Gastroesophageal sphincter (tissue), 4 donors: ENCODE measurements around the gene BARHL1. TPM values are rescaled to one million over a fixed set of nuclear protein-coding genes. Genes with fewer than 3 reads are reported as not detected.

Experiments
- ATAC-seq: fragments of 150-250 bp; one replicate; pipeline ENCODE4 v1.9.1; 2016; ENCODE audit warnings: mild to moderate bottlenecking, moderate library complexity
- H3K27ac ChIP-seq, 4 donors: fragments of 200-600 bp; sonication (generic) in 3 of 4; 1 replicate in 3 of 4; 2 replicates in 1 of 4; pipeline ENCODE4 v1.5.1; 2016 to 2019
- H3K27me3 ChIP-seq: fragments of 200-600 bp; sonication (generic); one replicate; pipeline ENCODE4 v1.5.1; 2019
- H3K36me3 ChIP-seq, 2 donors: fragments of 200-600 bp; sonication (generic); one replicate each; pipeline ENCODE4 v1.5.1; 2019; ENCODE audit warnings: control low read depth in 1 of 2
- H3K4me1 ChIP-seq, 3 donors: fragments of 200-600 bp; sonication (generic); 1 replicate in 2 of 3; 2 replicates in 1 of 3; pipeline ENCODE4 v1.5.1; 2016 to 2019; ENCODE audit warnings: control low read depth in 2 of 3
- H3K4me3 ChIP-seq, 2 donors: fragments of 200-600 bp; sonication (generic); one replicate each; pipeline ENCODE4 v1.5.1; 2019; ENCODE audit warnings: mild to moderate bottlenecking in 1 of 2, moderate library complexity in 1 of 2
- H3K9me3 ChIP-seq, 3 donors: fragments of 200-600 bp; sonication (generic); one replicate each; pipeline ENCODE4 v1.5.1; 2017 to 2019; ENCODE audit warnings: control low read depth in 2 of 3
- CTCF ChIP-seq, 4 experiments: fragments of 200-600 bp in 2 of 4; fragments of 450-650 bp in 2 of 4; sonication (generic) in 1 of 4; IDR thresholded peaks; one replicate each; pipeline ENCODE4 v1.5.1; 2017 to 2019; ENCODE audit warnings: antibody characterized with exemption in 4 of 4, mild to moderate bottlenecking in 2 of 4, moderate library complexity in 2 of 4
- EP300 ChIP-seq: sonication (generic); formaldehyde crosslinking; IDR thresholded peaks from one replicate; pipeline ENCODE4 v1.6.1; 2017; ENCODE audit warnings: antibody characterized with exemption, mild to moderate bottlenecking
- POLR2A ChIP-seq, 2 donors: fragments of 450-650 bp; IDR thresholded peaks; one replicate each; pipeline ENCODE4 v1.6.1; 2017; ENCODE audit warnings: antibody characterized with exemption in 2 of 2, mild to moderate bottlenecking in 2 of 2, moderate library complexity in 1 of 2
- POLR2AphosphoS5 ChIP-seq: sonication (generic); formaldehyde crosslinking; IDR thresholded peaks from one replicate; pipeline ENCODE4 v1.6.1; 2017; ENCODE audit warnings: antibody characterized with exemption
- WGBS, 2 donors: methylation state at CpG; one replicate each; pipeline ENCODE4 v1.1.5; 2018; ENCODE audit warnings: low coverage in 1 of 2; 5-methylcytosine and 5-hydroxymethylcytosine counted together
- total RNA-seq, 4 donors: library from RNA; depleted of rRNA; stranded (reverse); fragments of >200 nt; gene quantifications; one replicate each; pipeline ENCODE4 v1.1.0, GENCODE V29; 2016

The BARHL1 gene
- total RNA-seq, 4 donors from 2014 or later = not detected

GRCh38 chr9:132637801-132638200, 55.4 kb downstream of the BARHL1 start:
- Histone ChIP-seq H3K4me1 (no peaks in the 10 kb centered on the region), H3K36me3 (peaks cover 0 to 82% of the 10 kb centered on the region in 2 donors), H3K27ac (no peak overlapping the region), H3K4me3 (no peak overlapping the region), H3K9me3 (no peaks in the 10 kb centered on the region), H3K27me3 (no peaks in the 10 kb centered on the region)
- 81 to 91% methylated on average over 6 to 10 of the region's 12 CpGs for WGBS, 2 donors
- no peak for ATAC-seq
- TF ChIP-seq POLR2AphosphoS5 = no peak
- TF ChIP-seq EP300 = no peak
- no peak for TF ChIP-seq POLR2A (IDR thresholded peaks at IDR 0.05)
- TF ChIP-seq CTCF (IDR thresholded peaks at IDR 0.05) = no peak

DNA sequence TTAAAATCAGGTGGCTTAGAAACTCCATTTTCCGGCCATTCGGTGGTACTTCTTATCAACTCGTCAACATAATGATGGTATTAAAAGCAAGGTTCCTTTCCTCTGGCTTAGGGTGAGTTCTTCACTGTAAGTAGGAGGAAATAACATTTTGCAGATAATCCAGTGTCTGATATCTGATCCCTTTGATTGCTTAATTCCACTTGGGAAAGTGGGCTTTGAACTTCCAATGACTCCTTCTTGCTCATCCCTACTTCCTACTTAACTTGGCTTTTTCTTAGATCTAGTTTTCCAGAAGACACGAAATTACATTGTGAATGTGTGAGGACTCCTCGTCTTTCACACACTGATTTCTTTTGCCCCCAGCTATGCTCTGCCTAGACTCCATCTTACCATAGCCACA, 55.8 kb downstream of the BARHL1 start:
- TF ChIP-seq POLR2AphosphoS5 (no peak), EP300 (no peak), CTCF (IDR thresholded peaks at IDR 0.05) (no peak), POLR2A (IDR thresholded peaks at IDR 0.05) (no peak)
- no peaks in the 10 kb centered on the region for H3K9me3 ChIP-seq
- ATAC-seq = no peak
- no peaks in the 10 kb centered on the region for H3K4me1 ChIP-seq
- 81 to 96% methylated on average over 4 to 5 of the region's 5 CpGs for WGBS, 2 donors
- peaks cover 0 to 85% of the 10 kb centered on the region in 2 donors for H3K36me3 ChIP-seq
- no peaks in the 10 kb centered on the region for H3K27me3 ChIP-seq
- H3K4me3 ChIP-seq = no peak overlapping the region
- no peak overlapping the region for H3K27ac ChIP-seq

GRCh38 chr9:132639322-132639721, 56.9 kb downstream of the BARHL1 start:
- no peak overlapping the region for H3K27ac ChIP-seq
- ATAC-seq = no peak
- H3K4me3 ChIP-seq = no peak overlapping the region
- H3K27me3 ChIP-seq = no peaks in the 10 kb centered on the region
- no peaks in the 10 kb centered on the region for H3K4me1 ChIP-seq
- no peaks in the 10 kb centered on the region for H3K9me3 ChIP-seq
- peaks cover 0 to 93% of the 10 kb centered on the region in 2 donors for H3K36me3 ChIP-seq
- TF ChIP-seq CTCF (IDR thresholded peaks at IDR 0.05) = no peak
- no peak for TF ChIP-seq POLR2AphosphoS5
- no peak for TF ChIP-seq EP300
- no peak for TF ChIP-seq POLR2A (IDR thresholded peaks at IDR 0.05)
- 79 to 96% methylated on average over 5 of the region's 5 CpGs for whole genome bisulfite sequencing, 2 donors

Other genes with a start within 250 kb of the BARHL1 start
- 10 to 100 TPM; 45.7 to 67.1 (median 53.5) TPM for gene SETX, start 227.6 kb upstream of the BARHL1 start, total RNA-seq
- gene TTF1, start 175.8 kb upstream of the BARHL1 start, total RNA-seq = 10 to 100 TPM; 14.5 to 19.7 (median 16.1) TPM
- not detected for gene CFAP77, start 172.4 kb upstream of the BARHL1 start, total RNA-seq
- gene DDX31, start 87.4 kb downstream of the BARHL1 start, total RNA-seq = 10 to 100 TPM in 1 of 4 donors, 1 to 10 TPM in 3; 8.3 to 10.3 (median 9.3) TPM
- gene GTF3C4, start 87.9 kb downstream of the BARHL1 start, total RNA-seq = 10 to 100 TPM; 11.4 to 15.4 (median 12.7) TPM